GM12878 (cell line): Measurements from ENCODE around the gene CACNA1I. TPM values are rescaled to one million over a fixed set of nuclear protein-coding genes. Genes with fewer than 3 reads are reported as not detected.

Source experiments
- ATAC-seq: fragments of 200-7000 bp; cut with Tn5 transposase; 3 replicates; pipeline ENCODE4 v1.9.1; 2020; ENCODE audit warnings: mild to moderate bottlenecking, moderate library complexity
- BruUV-seq: library from RNA; stranded (reverse); fragments of 400-500 nt; replicated peaks from 2 replicates; lab custom pipeline; 2021; lab: Mats Ljungman, UMichigan
- CTCF ChIA-PET: fragments of 300-600 bp; sonication (Branson Sonifier 250); formaldehyde crosslinking; extraction: SDS; loops from one replicate; lab custom pipeline; 2021; ENCODE audit warnings: inconsistent platforms; lab: Yijun Ruan, JAX
- POLR2A ChIA-PET: fragments of 350-600 bp; formaldehyde crosslinking; extraction: SDS; loops from one replicate; lab custom pipeline; 2021; ENCODE audit warnings: inconsistent platforms; lab: Charles Lee
- RAD21 ChIA-PET: fragments of 300-600 bp; sonication (Branson Sonifier 250); formaldehyde crosslinking; loops from one replicate; lab custom pipeline; 2023; ENCODE audit warnings: antibody characterized with exemption; ENCODE audit not compliant: unreplicated experiment; lab: Charles Lee
- SMC1A ChIA-PET: fragments of 300-600 bp; sonication (Branson Sonifier 250); formaldehyde crosslinking; loops from one replicate; lab custom pipeline; 2023; ENCODE audit not compliant: unreplicated experiment, uncharacterized antibody; lab: Charles Lee
- DNase-seq: peaks from one replicate; pipeline ENCODE4 v3.0.0-alpha.2; 2011; ENCODE audit warnings: low read depth, low spot score
- FAIRE-seq: peaks from 3 replicates; lab custom pipeline; 2011; peaks lifted over from hg19 to GRCh38; lab: Jason Lieb, UNC
- H2AFZ ChIP-seq: 2 replicates; pipeline ENCODE4 v1.6.0; 2011; ENCODE audit warnings: low read depth, low read length, control low read depth; ENCODE audit not compliant: control insufficient read depth
- H3K27ac ChIP-seq: 2 replicates; pipeline ENCODE4 v1.5.1; 2011; ENCODE audit warnings: control low read depth; ENCODE audit not compliant: control insufficient read depth, insufficient read depth
- H3K27me3 ChIP-seq, 2 experiments: replicated peaks in 1 of 2; 2 replicates each; pipeline versions ENCODE4 v1.6.0 to v1.6.1; 2011; ENCODE audit warnings: low read length in 1 of 2; ENCODE audit not compliant: control insufficient read depth in 2 of 2, insufficient read depth in 2 of 2
- H3K36me3 ChIP-seq, 2 experiments: 2 replicates each; pipeline ENCODE4 v1.5.1; 2011; ENCODE audit warnings: low read length in 1 of 2; ENCODE audit not compliant: control insufficient read depth in 2 of 2, insufficient read depth in 2 of 2
- H3K4me1 ChIP-seq: 2 replicates; pipeline ENCODE4 v1.6.1; 2011; ENCODE audit warnings: mild to moderate bottlenecking, low read length, moderate library complexity, mixed read lengths; ENCODE audit not compliant: control insufficient read depth, insufficient read depth
- H3K4me2 ChIP-seq: 2 replicates; pipeline ENCODE4 v1.6.0; 2011; ENCODE audit warnings: control low read depth; ENCODE audit not compliant: control insufficient read depth, insufficient read depth
- H3K4me3 ChIP-seq: fragments of 200-600 bp; sonication (generic); 2 replicates; pipeline ENCODE4 v1.5.1; 2016
- H3K79me2 ChIP-seq: 2 replicates; pipeline ENCODE4 v1.6.0; 2011; ENCODE audit warnings: low read length; ENCODE audit not compliant: control insufficient read depth, insufficient read depth
- H3K9ac ChIP-seq: 2 replicates; pipeline ENCODE4 v1.8.0; 2011; ENCODE audit warnings: low read length, control low read depth, mixed read lengths; ENCODE audit not compliant: control insufficient read depth, insufficient read depth
- H3K9me3 ChIP-seq: replicated peaks from 3 replicates; pipeline ENCODE4 v1.5.1; 2011; ENCODE audit warnings: mild to moderate bottlenecking, low read length; ENCODE audit not compliant: control insufficient read depth, insufficient read depth
- H4K20me1 ChIP-seq: 2 replicates; pipeline ENCODE4 v1.6.0; 2011; ENCODE audit not compliant: control insufficient read depth, insufficient read depth
- MYB ChIP-seq: fragments of 150-350 bp; IDR thresholded peaks from 2 replicates; pipeline ENCODE4 v1.6.1; 2014; ENCODE audit warnings: mild to moderate bottlenecking, low read depth, low read length, borderline replicate concordance
- PAX8 ChIP-seq: fragments of 450-650 bp; IDR thresholded peaks from 2 replicates; pipeline ENCODE4 v1.6.1; 2017; ENCODE audit warnings: mild to moderate bottlenecking, moderate library complexity
- TCF3 ChIP-seq: IDR thresholded peaks from 2 replicates; pipeline ENCODE4 v1.6.1; 2012; ENCODE audit warnings: low read depth, mild to moderate bottlenecking, low read length, borderline replicate concordance; ENCODE audit not compliant: insufficient read depth
- ZBED1 ChIP-seq: IDR thresholded peaks from 2 replicates; pipeline ENCODE4 v1.6.1; 2016; ENCODE audit warnings: borderline replicate concordance
- WGBS: methylation state at CpG from one replicate; pipeline ENCODE4 v1.1.6; 2016; ENCODE audit warnings: low lambda C conversion rate; ENCODE audit not compliant: insufficient replicate concordance, insufficient coverage; ENCODE audit errors: missing lambda C conversion rate; 5-methylcytosine and 5-hydroxymethylcytosine counted together
- in situ Hi-C: fragments of 300-500 bp; cut with MboI; formaldehyde crosslinking; loops from 9 replicates; pipeline ENCODE4 v1.14.3; 2018; ENCODE audit warnings: mixed read lengths
- intact Hi-C: fragments of 100-400 bp; cut with micrococcal nuclease; formaldehyde crosslinking; loops from one replicate; pipeline ENCODE4 v1.14.2; 2022; ENCODE audit not compliant: unreplicated experiment
- polyA plus RNA-seq, 11 experiments: library from polyadenylated mRNA; depleted of rRNA in 4 of 11; unstranded in 6 of 11; stranded (reverse) in 5 of 11; fragments of >200 nt; fragmentation: Nextera tagmentation in 4 of 11; fragmentation: Illumina TruSeq in 1 of 11; extraction: Ambion mirVana in 4 of 11; extraction: Trizol in 1 of 11; gene quantifications; 1 replicate in 1 of 11; 2 replicates in 10 of 11; pipeline versions ENCODE4 v1.2.1 to v1.2.3, GENCODE V29; 2011 to 2016; ENCODE audit warnings: inconsistent platforms in 2 of 11, missing spikeins in 2 of 11, low read depth in 1 of 11
- total RNA-seq, 4 experiments: library from RNA; depleted of rRNA in 3 of 4; stranded (reverse); fragments of >200 nt in 3 of 4; fragmentation: Illumina TruSeq in 1 of 4; extraction: Trizol in 1 of 4; gene quantifications; 2 replicates each; pipeline versions ENCODE4 v1.2.1 to v1.2.3, GENCODE V29; 2013 to 2021
- TF ChIP-seq, protein P1 (sequence below): IDR thresholded peaks from 2 replicates; pipeline ENCODE4 v1.6.1; 2011; ENCODE audit warnings: borderline replicate concordance, low read depth, mild to moderate bottlenecking, moderate library complexity, low read length; ENCODE audit not compliant: insufficient read depth, poor library complexity, severe bottlenecking

Gene CACNA1I
- total and polyA plus RNA-seq, 10 of the 15 experiments (the other 5 are each of a cell fraction or from before 2014, with no cell fraction given) = 0.01 to 0.03 TPM; not detected in 8

- Histone ChIP-seq H3K27ac (no peak overlapping the region), H3K4me1 (no peaks in the 10 kb centered on the region), H3K4me3 (no peak overlapping the region), H4K20me1 (no peaks in the 10 kb centered on the region), H3K9me3 (no peaks in the 10 kb centered on the region), H3K79me2 (no peaks in the 10 kb centered on the region), H3K9ac (no peak overlapping the region), H2AFZ (no peak overlapping the region), H3K27me3 (peaks cover 0 to 5% of the 10 kb centered on the region in 2 experiments; a peak in 3 of 4 replicates), H3K36me3 (no peaks in the 10 kb centered on the region)
- SMC1A ChIA-PET = no interaction called here
- WGBS = 42% methylated on average over 11 of the region's 12 CpGs
- intact Hi-C loops (no loop called here), in situ Hi-C loops (no loop called here)
- POLR2A ChIA-PET = interaction anchor here (0.6 kb wide), 1 partner anchor 383 kb away, joined by 3 read pairs; no protein-coding TSS in a partner anchor
- peak; percentile 19; the same call in 2 of the 3 replicates for ATAC-seq
- FAIRE-seq = no peak
- BruUV-seq = no TSS peak
- DNase-seq = no peak
- CTCF ChIA-PET = interaction anchor here (1.7 kb wide), 1 partner anchor 431 kb away, joined by 6 read pairs; no protein-coding TSS in a partner anchor
- RAD21 ChIA-PET = no interaction called here
- TF ChIP-seq ZBED1 (no peak), MYB (no peak), PAX8 (no peak), TCF3 (no peak)
- TF ChIP-seq, protein P1, sequence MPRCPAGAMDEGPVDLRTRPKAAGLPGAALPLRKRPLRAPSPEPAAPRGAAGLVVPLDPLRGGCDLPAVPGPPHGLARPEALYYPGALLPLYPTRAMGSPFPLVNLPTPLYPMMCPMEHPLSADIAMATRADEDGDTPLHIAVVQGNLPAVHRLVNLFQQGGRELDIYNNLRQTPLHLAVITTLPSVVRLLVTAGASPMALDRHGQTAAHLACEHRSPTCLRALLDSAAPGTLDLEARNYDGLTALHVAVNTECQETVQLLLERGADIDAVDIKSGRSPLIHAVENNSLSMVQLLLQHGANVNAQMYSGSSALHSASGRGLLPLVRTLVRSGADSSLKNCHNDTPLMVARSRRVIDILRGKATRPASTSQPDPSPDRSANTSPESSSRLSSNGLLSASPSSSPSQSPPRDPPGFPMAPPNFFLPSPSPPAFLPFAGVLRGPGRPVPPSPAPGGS = no peak
- TF ChIP-seq, all 136 proteins: peak for 0
- no peak overlapping the region for H3K4me2 ChIP-seq
These were observed 22.7 kb downstream of the CACNA1I start for GRCh38 chr22:39593066-39593930.
